DOHH2 (cell line): Measurements from ENCODE around the gene FGG.
"Not testable (repeated sequence)": the region's sequence is repeated elsewhere in the genome, so short reads cannot be mapped to it uniquely, and the experiment has no call there.

Source experiments
- H3F3A ChIP-seq: fragments of 200-600 bp; sonication (generic), shearing (Covaris generic); 2 replicates; pipeline ENCODE4 v1.6.0; 2016; ENCODE audit warnings: antibody characterized with exemption, mild to moderate bottlenecking; ENCODE audit not compliant: control insufficient read depth, insufficient read depth
- H3K27ac ChIP-seq: fragments of 200-600 bp; sonication (generic); 2 replicates; pipeline ENCODE4 v1.5.1; 2014; ENCODE audit warnings: low read depth, mild to moderate bottlenecking, low read length, moderate library complexity
- H3K27me3 ChIP-seq: fragments of 200-600 bp; sonication (generic); 2 replicates; pipeline ENCODE4 v1.6.1; 2014; ENCODE audit warnings: mild to moderate bottlenecking, low read length, mixed read lengths; ENCODE audit not compliant: control insufficient read depth
- H3K36me3 ChIP-seq: fragments of 200-600 bp; sonication (generic); 2 replicates; pipeline ENCODE4 v1.6.1; 2014; ENCODE audit warnings: mild to moderate bottlenecking, low read length, moderate library complexity, mixed read lengths; ENCODE audit not compliant: control insufficient read depth
- H3K4me1 ChIP-seq: fragments of 200-600 bp; sonication (generic); 2 replicates; pipeline ENCODE4 v1.6.1; 2014; ENCODE audit warnings: mild to moderate bottlenecking, low read length, mixed read lengths; ENCODE audit not compliant: control insufficient read depth
- H3K4me2 ChIP-seq: fragments of 200-600 bp; sonication (generic); 2 replicates; pipeline ENCODE4 v1.6.0; 2014; ENCODE audit warnings: mild to moderate bottlenecking, low read length, moderate library complexity
- H3K4me3 ChIP-seq: fragments of 200-600 bp; sonication (generic); 2 replicates; pipeline ENCODE4 v1.5.1; 2014; ENCODE audit warnings: mild to moderate bottlenecking, low read length, mixed read lengths
- H3K79me2 ChIP-seq: fragments of 200-600 bp; sonication (generic); 2 replicates; pipeline ENCODE4 v1.6.1; 2014; ENCODE audit warnings: mild to moderate bottlenecking, low read length, mixed read lengths; ENCODE audit not compliant: control insufficient read depth
- H3K9me2 ChIP-seq: fragments of 200-600 bp; sonication (generic); replicated peaks from 2 replicates; pipeline ENCODE4 v1.6.1; 2014; ENCODE audit warnings: mild to moderate bottlenecking, low read length, mixed read lengths; ENCODE audit not compliant: control insufficient read depth
- H3K9me3 ChIP-seq: fragments of 200-600 bp; sonication (generic); 2 replicates; pipeline ENCODE4 v1.6.1; 2014; ENCODE audit warnings: antibody characterized with exemption, low read length, mixed read lengths; ENCODE audit not compliant: control insufficient read depth, insufficient read depth
- H4K20me1 ChIP-seq: fragments of 200-600 bp; sonication (generic); 2 replicates; pipeline ENCODE4 v1.6.0; 2014; ENCODE audit warnings: low read depth, mild to moderate bottlenecking, antibody characterized with exemption, low read length, moderate library complexity; ENCODE audit not compliant: control insufficient read depth, insufficient read depth
- EZH2phosphoT487 ChIP-seq: fragments of 200-600 bp; sonication (generic); IDR thresholded peaks from 2 replicates; pipeline ENCODE4 v1.6.1; 2017; ENCODE audit warnings: borderline replicate concordance, mild to moderate bottlenecking, antibody characterized with exemption, low read length, moderate library complexity, mixed read lengths
- TF ChIP-seq, protein P1 (sequence below): fragments of 200-600 bp; sonication (generic); IDR thresholded peaks from one replicate; pipeline ENCODE4 v1.5.1; 2014; ENCODE audit warnings: antibody characterized with exemption, mild to moderate bottlenecking, low read depth, low read length; ENCODE audit not compliant: poor library complexity, severe bottlenecking

The FGG gene

DNA sequence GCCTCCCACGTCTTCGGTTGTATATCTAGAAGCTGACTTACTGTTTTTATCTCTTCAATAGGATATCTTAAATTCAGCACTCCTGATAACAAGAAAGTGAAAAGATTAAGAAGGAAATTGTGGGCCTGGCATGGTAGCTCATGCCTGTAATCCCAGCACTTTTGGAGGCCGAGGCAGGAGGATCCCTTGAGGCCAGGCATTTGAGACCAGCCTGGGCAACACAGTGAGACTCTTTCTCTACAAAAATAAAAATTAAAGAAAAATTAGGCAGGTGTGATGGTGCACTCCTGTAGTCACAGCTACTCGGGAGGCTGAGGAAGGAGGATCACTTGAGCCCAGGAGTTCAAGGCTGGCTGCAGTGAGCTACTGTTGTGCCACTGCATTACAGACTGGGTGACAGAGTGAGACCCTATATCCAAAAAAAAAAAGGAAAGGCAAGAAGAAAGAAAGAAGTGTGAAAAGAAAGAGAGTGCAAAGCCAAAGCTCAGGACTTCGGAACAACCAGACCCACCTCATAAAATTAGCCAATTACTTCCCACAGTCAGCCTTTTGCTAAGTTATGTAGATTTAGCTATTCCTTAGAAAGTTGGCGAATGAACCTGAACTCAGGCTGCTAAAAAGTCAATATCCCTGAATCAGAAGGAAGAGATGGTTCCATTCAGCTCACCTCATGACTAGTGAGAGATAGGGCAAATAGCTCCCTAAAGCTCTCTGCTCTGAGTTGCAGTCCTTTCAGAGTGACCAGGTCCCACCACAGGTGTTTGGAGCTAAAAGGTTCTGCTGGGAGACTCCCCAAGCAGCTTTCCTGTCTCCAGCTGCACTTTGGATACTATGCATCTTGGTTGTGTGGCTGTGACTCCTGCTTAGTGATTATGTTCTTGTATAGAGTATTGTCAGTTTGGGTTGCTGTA is 9.2 kb downstream of the FGG start:
- no peaks in the 10 kb centered on the region for H3K27me3 ChIP-seq
- no peak overlapping the region for H3K4me3 ChIP-seq
- no peaks in the 10 kb centered on the region for H4K20me1 ChIP-seq
- no peak overlapping the region for H3K4me2 ChIP-seq
- H3K9me3 ChIP-seq: no peaks in the 10 kb centered on the region
- TF ChIP-seq, protein P1, sequence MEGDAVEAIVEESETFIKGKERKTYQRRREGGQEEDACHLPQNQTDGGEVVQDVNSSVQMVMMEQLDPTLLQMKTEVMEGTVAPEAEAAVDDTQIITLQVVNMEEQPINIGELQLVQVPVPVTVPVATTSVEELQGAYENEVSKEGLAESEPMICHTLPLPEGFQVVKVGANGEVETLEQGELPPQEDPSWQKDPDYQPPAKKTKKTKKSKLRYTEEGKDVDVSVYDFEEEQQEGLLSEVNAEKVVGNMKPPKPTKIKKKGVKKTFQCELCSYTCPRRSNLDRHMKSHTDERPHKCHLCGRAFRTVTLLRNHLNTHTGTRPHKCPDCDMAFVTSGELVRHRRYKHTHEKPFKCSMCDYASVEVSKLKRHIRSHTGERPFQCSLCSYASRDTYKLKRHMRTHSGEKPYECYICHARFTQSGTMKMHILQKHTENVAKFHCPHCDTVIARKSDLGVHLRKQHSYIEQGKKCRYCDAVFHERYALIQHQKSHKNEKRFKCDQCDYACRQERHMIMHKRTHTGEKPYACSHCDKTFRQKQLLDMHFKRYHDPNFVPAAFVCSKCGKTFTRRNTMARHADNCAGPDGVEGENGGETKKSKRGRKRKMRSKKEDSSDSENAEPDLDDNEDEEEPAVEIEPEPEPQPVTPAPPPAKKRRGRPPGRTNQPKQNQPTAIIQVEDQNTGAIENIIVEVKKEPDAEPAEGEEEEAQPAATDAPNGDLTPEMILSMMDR: no peak
- TF ChIP-seq EZH2phosphoT487: no peak
- H3K79me2 ChIP-seq: no peaks in the 10 kb centered on the region
- no peaks in the 10 kb centered on the region for H3K36me3 ChIP-seq
- no peaks in the 10 kb centered on the region for H3K9me2 ChIP-seq
- H3F3A ChIP-seq: no peaks in the 10 kb centered on the region
- H3K4me1 ChIP-seq: no peaks in the 10 kb centered on the region
- H3K27ac ChIP-seq: no peak overlapping the region

DNA sequence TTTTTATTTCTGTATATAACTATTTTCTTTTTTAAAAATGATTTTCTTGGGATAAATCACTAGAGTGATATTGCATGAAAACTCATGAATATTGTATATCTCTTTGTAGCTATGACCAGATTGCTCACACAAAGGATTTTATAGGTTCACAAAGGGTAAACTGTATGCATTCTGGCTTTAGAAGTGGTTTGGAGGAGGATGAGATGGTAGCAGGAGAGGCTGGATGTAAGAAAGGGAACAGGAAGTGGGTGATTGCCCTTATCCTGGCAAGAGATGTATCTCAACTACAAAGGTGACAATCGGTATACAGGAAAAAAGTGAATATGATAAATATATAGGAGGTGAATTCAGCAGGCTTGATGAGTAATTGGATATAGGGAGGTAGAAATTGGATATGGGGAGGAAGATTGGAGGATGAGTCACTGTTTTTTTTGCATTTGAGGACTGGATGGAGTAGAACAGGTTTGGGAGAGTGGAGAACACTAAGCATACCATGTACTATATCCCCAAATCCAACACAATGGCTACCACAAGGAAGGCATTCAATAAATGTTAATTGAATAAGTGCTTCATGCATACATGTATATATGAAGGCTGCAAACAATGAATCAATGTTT is 9.9 kb downstream of the FGG start:
- Histone ChIP-seq H3K27me3 (no peaks in the 10 kb centered on the region), H4K20me1 (no peaks in the 10 kb centered on the region), H3K36me3 (no peaks in the 10 kb centered on the region), H3K9me2 (no peaks in the 10 kb centered on the region), H3K4me2 (no peak overlapping the region), H3K4me3 (no peak overlapping the region), H3K4me1 (no peaks in the 10 kb centered on the region), H3K79me2 (no peaks in the 10 kb centered on the region), H3K27ac (no peak overlapping the region), H3K9me3 (no peaks in the 10 kb centered on the region), H3F3A (no peaks in the 10 kb centered on the region)
- TF ChIP-seq, protein P1: no peak
- no peak for TF ChIP-seq EZH2phosphoT487

DNA sequence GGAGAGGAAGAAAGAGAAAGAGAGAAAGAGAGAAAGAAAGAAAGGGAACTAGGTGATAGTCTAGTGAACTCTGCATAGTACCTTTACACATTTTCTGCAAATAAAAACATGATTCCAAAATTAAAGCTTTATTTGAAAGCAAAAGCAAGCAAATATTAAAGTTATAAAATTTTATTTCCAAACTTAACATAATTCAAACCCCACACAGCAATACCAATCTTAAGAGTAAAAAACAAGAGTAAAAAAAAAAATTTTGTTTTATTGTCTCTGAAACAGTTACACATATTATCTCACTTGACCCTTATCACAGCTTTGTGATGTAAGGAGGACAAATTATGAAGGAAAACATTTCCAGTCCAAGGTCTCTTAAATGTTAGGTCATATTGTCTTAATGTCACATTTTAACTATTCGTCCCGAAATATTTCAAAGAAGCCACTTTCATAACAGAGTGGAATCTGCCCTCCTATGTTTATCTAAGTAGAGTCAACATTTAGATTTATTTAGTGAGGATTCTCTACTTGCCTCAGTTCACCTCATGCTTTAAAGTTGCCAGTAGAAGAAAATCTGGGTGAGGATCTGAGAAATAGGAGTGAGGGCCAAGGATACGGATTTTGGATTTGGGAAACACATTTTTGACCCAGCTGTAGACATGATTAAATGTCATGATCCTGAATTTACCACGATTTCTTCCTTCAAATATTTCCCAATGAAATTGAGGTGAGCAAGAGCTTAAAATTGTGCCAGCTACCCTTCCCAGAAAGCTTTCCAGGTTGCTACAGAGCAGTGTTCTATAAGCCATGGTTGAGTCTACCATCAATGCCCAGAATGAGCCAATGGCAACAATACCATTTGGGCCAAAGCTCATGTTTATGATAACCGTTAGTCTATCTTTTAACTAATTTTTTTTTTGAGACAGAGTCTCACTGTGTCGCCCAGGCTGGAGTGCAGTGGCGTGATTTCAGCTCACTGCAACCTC is 14.4 kb downstream of the FGG start:
- Histone ChIP-seq H4K20me1 (no peaks in the 10 kb centered on the region), H3K79me2 (no peaks in the 10 kb centered on the region), H3K4me1 (no peaks in the 10 kb centered on the region), H3F3A (no peaks in the 10 kb centered on the region), H3K4me3 (no peak overlapping the region), H3K4me2 (no peak overlapping the region), H3K27me3 (no peaks in the 10 kb centered on the region), H3K9me3 (no peaks in the 10 kb centered on the region), H3K9me2 (no peaks in the 10 kb centered on the region), H3K27ac (no peak overlapping the region), H3K36me3 (no peaks in the 10 kb centered on the region)
- TF ChIP-seq, protein P1: no peak
- TF ChIP-seq EZH2phosphoT487: no peak

DNA sequence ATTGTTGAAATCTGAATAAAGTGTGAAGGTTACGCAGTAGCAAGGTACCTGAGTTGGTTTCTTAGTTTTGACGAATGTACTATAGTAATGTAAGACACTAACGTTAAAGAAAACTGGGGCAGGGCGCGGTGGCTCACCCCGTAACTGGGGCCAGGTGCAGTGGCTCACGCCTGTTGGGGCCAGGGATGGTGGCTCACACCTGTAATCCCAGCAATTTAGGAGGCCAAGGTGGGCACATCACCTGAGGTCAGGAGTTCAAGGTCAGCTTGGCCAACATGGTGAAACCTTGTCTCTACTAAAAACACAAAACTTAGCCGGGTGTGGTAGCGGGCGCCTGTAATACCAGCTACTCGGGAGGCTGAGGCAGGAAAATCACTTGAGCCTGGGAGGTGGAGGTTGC is 15.2 kb downstream of the FGG start:
- not testable (repeated sequence) for H3K4me2 ChIP-seq, H3K79me2 ChIP-seq, H3K36me3 ChIP-seq, H3K4me3 ChIP-seq, H3K9me3 ChIP-seq, H3K27ac ChIP-seq, H4K20me1 ChIP-seq, H3K9me2 ChIP-seq, H3K27me3 ChIP-seq, H3F3A ChIP-seq, H3K4me1 ChIP-seq
